NB4 (cell line): ENCODE data around the gene ABRAXAS1.

Experiments used
- DNase-seq: peaks from one replicate; pipeline ENCODE4 v3.0.0; 2010; ENCODE audit warnings: low read depth
- H3K4me3 ChIP-seq: one replicate; pipeline ENCODE4 v1.5.1; 2011; ENCODE audit warnings: mild to moderate bottlenecking, low read depth, low read length, moderate library complexity
- MYC ChIP-seq: IDR thresholded peaks from 2 replicates; pipeline ENCODE4 v1.6.1; 2011; ENCODE audit warnings: low read depth, low read length
- POLR2A ChIP-seq: IDR thresholded peaks from 2 replicates; pipeline ENCODE4 v1.6.1; 2011; ENCODE audit warnings: mild to moderate bottlenecking; ENCODE audit not compliant: insufficient read length; ENCODE audit errors: extremely low read depth
- TF ChIP-seq, protein P1 (sequence below): IDR thresholded peaks from 2 replicates; pipeline ENCODE4 v1.6.1; 2011; ENCODE audit warnings: low read depth, low read length
- TF ChIP-seq, protein P2 (sequence below): IDR thresholded peaks from one replicate; pipeline ENCODE4 v1.5.1; 2012; ENCODE audit warnings: low read depth, low read length

ABRAXAS1 gene

DNA sequence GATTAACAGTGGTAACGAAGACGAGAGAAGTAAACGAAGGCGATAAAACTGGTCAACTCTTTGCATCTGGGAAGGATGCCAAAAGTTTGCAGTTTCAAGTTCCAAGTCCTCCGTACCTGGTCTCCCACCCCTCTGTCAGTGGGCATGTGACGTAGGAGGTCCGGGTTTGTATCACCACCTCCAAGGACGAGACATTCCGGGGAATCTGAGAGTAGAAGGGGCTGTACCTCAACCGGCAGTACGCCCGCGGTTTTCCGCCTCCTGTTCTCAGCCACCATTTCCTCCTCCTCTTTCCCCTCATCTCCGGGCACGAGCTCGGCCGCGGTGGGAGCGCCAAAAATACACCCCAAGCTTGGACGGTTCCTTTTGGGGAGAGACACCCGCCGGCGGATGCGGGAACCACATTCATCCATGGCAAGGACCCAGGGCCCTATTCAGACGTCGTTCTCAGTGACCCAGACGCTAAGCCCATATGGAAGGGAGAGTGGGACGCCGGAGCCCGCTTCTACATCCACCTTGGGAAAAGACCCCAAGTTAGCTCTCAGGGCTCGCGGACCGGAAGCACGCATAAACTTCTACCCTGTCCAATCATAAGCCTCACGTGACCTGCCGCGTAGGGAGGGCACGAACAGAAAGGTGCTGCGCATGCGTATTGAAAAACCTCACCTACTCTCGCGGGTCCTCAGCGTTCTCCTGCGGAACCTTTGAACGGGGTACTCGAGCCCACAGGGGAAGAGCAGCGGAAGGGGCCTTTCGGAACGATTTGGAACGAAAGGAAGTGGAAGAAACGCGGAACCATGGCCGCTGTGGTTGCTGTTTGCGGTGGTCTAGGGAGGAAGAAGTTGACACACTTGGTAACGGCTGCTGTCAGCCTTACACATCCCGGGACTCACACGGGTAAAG is 29.4 kb downstream of the ABRAXAS1 start, which contains the start of the genes HELQ and MRPS18C:
Gene HELQ, minus strand, starts transcription at position 543 of the 903 bp plus-strand sequence. Its CDS starts 130 bp downstream, at position 413.
Gene MRPS18C, plus strand, starts transcription at position 778 of the 903 bp plus-strand sequence. Its CDS starts 20 bp downstream, at position 798.
- peak; percentile 88 for TF ChIP-seq POLR2A
- TF ChIP-seq MYC: peak; percentile 84
- TF ChIP-seq, protein P1, sequence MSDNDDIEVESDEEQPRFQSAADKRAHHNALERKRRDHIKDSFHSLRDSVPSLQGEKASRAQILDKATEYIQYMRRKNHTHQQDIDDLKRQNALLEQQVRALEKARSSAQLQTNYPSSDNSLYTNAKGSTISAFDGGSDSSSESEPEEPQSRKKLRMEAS: peak; percentile 99
- TF ChIP-seq, protein P2, sequence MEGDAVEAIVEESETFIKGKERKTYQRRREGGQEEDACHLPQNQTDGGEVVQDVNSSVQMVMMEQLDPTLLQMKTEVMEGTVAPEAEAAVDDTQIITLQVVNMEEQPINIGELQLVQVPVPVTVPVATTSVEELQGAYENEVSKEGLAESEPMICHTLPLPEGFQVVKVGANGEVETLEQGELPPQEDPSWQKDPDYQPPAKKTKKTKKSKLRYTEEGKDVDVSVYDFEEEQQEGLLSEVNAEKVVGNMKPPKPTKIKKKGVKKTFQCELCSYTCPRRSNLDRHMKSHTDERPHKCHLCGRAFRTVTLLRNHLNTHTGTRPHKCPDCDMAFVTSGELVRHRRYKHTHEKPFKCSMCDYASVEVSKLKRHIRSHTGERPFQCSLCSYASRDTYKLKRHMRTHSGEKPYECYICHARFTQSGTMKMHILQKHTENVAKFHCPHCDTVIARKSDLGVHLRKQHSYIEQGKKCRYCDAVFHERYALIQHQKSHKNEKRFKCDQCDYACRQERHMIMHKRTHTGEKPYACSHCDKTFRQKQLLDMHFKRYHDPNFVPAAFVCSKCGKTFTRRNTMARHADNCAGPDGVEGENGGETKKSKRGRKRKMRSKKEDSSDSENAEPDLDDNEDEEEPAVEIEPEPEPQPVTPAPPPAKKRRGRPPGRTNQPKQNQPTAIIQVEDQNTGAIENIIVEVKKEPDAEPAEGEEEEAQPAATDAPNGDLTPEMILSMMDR: peak; percentile 2
- DNase-seq: peak; percentile 99
- peak within 1 kb of the TSS; percentile 90 for H3K4me3 ChIP-seq

DNA sequence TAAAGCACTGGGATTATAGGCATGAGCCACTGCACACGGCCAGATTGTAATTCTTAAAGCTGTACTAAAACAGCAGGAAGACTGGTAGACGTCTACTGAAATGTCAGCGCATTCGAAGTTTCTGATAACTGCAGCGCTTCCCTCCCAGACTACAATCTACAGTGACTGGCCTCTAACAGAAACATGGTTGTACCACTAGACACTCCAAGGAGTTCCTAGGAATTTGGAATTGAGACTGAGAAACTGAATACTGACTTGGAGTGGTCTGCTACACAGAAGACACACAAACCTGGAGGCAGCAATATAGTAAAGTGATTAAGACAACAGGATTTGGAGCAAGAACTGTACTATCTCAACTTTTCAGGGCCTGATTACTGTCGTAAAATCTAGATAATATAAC is 30.2 kb downstream of the ABRAXAS1 start:
- DNase-seq: peak; percentile 19
- peak overlapping the region; percentile 90 for H3K4me3 ChIP-seq
- TF ChIP-seq, protein P2: no peak
- no peak for TF ChIP-seq MYC
- TF ChIP-seq POLR2A: no peak
- TF ChIP-seq, protein P1: no peak

DNA sequence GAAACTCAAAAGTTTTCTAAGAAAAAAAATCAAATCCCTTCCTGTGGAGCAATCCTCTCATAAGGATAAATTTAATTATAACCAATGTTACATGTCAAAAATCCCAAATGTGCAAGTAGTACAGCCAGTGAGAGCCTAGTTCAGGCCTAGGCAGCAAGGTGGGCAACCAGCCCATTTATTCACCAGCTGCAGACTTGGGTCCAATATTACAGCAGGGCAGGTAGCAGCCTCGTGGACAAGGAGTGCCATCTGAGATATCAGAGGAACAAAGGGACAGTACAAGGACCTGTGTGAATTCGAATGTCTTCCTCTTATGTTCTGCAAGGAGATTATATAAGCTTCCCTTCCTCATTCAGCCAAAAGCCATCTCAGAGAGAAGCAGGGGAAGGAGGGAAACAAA is 35.9 kb downstream of the ABRAXAS1 start:
- TF ChIP-seq, protein P2: no peak
- TF ChIP-seq MYC (no peak), POLR2A (no peak)
- TF ChIP-seq, protein P1: no peak
- no peak for DNase-seq
- no peak overlapping the region for H3K4me3 ChIP-seq

DNA sequence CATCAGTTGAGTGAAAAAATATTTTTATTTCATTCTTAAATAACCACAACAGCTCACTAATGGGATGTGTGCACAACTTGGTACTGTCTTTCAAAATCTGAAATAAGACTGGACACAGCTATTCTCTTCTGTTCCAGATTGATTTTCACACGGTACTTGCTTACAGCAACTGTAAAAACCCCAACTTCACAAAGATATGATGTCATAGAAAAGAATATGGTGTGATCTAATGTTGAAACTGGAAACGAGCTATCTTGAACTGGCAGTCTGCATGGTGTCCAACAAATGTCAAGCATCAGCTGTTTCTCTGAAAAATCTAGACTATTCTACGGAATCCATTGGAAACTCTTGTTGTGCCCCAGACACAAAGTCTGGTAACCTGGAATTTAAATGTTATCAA is 44.0 kb downstream of the ABRAXAS1 start:
- no peak for TF ChIP-seq POLR2A
- TF ChIP-seq, protein P1: no peak
- TF ChIP-seq MYC: no peak
- TF ChIP-seq, protein P2: no peak
- H3K4me3 ChIP-seq: no peak overlapping the region
- DNase-seq: no peak

DNA sequence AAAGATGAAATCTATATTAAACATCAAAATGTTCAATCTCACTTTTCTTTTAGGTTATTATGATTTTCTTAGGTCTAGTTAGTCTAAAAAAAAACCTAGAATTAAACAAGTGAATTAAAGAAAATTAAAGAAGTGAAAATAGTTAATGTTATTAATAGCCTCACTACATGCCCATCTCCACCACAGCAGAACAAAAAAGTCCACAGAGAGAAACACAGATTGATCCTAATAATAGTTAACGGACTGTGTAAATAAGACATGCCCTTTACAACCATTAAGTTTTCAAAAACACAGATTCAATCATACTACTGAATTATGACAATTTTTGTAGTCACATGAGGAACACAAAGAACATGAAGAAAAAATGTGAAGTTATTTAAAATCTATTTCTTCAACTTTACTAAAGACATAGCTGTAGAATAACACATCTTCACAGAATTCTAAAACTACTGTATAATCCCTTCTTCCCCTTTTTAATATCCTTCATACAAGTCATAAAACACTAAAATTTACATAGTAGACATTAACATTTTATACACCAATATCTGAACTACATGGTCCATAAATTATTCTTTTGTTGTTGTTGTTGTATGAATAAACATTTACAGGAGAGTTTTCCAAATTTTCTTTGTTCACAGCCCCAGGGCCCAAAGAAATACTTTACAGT is 44.6 kb downstream of the ABRAXAS1 start:
- DNase-seq: no peak
- TF ChIP-seq, protein P1: no peak
- TF ChIP-seq POLR2A: no peak
- no peak for TF ChIP-seq MYC
- TF ChIP-seq, protein P2: no peak
- no peak overlapping the region for H3K4me3 ChIP-seq
